Measurements from ENCODE around the gene F2RL3.

The F2RL3 gene

GRCh38 chr19:16885166-16885565, 3.6 kb upstream of the F2RL3 start:
- ChIA-PET POLR2A (no interaction called here), CTCF (interaction anchor here (0.6 kb wide), 1 partner anchor 112 kb away, joined by 4 read pairs; no protein-coding TSS in a partner anchor)
- TF ChIP-seq ELF4 (IDR thresholded peaks at IDR 0.05) (no peak), LEF1 (IDR thresholded peaks at IDR 0.05; ENCODE audit: borderline replicate concordance) (no peak), FOXA1 (IDR thresholded peaks at IDR 0.05) (no peak), ZNF384 (IDR thresholded peaks at IDR 0.05) (no peak), ARNT (IDR thresholded peaks at IDR 0.05) (no peak), L3MBTL2 (conservative IDR thresholded peaks at IDR 0.05) (no peak), PKNOX1 (IDR thresholded peaks at IDR 0.05) (no peak), FOXM1 (IDR thresholded peaks at IDR 0.05; ENCODE audit: borderline replicate concordance) (no peak), SUZ12 (IDR thresholded peaks at IDR 0.05) (no peak), CTBP1 (IDR thresholded peaks at IDR 0.05; ENCODE audit: borderline replicate concordance) (no peak), FOXK2 (IDR thresholded peaks at IDR 0.05) (no peak), SP1 (IDR thresholded peaks at IDR 0.05) (no peak), NFRKB (IDR thresholded peaks at IDR 0.05) (no peak), HDGF (IDR thresholded peaks at IDR 0.05; ENCODE audit: borderline replicate concordance) (no peak), BHLHE40 (IDR thresholded peaks at IDR 0.05; ENCODE audit: borderline replicate concordance) (no peak), TARDBP (IDR thresholded peaks at IDR 0.05) (no peak)
- DNase-seq (ENCODE audit: extremely low spot score) = no peak

DNA sequence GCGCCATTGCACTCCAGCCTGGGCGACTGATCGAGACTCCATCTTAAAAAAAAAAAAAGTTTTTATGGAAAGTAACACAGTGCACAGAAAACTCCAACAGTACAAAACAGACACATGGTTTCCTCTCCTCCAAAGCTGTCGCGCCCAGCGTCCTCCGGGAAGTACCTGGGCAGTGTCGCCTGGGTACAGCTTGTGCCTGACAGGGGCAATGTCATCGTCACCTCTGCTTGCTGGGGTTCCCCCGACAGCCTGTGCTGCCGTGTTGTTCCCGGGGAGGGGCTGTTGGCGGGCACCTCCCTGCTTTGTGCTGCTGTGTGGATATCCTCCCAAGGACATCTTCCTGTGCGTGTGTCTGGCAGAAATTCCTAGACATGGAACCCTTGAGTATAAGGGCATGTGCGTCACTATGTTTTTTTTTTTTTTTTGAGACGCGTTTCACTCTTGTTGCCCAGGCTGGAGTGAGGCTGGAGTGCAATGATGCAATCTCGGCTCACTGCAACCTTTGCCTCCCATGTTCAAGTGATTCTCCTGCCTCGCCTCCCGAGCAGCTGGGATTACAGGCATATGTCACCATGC, 2.4 kb upstream of the F2RL3 start:
- TF ChIP-seq ELF4 (IDR thresholded peaks at IDR 0.05) = no peak
- no peak for TF ChIP-seq TARDBP (IDR thresholded peaks at IDR 0.05)
- no peak for TF ChIP-seq PKNOX1 (IDR thresholded peaks at IDR 0.05)
- no peak for TF ChIP-seq BHLHE40 (IDR thresholded peaks at IDR 0.05; ENCODE audit: borderline replicate concordance)
- TF ChIP-seq LEF1 (IDR thresholded peaks at IDR 0.05; ENCODE audit: borderline replicate concordance) = no peak
- TF ChIP-seq FOXA1 (IDR thresholded peaks at IDR 0.05) = no peak
- no peak for TF ChIP-seq ZNF384 (IDR thresholded peaks at IDR 0.05)
- TF ChIP-seq NFRKB (IDR thresholded peaks at IDR 0.05) = no peak
- no peak for TF ChIP-seq FOXK2 (IDR thresholded peaks at IDR 0.05)
- no peak for TF ChIP-seq SUZ12 (IDR thresholded peaks at IDR 0.05)
- TF ChIP-seq CTBP1 (IDR thresholded peaks at IDR 0.05; ENCODE audit: borderline replicate concordance) = no peak
- no peak for TF ChIP-seq SP1 (IDR thresholded peaks at IDR 0.05)
- TF ChIP-seq L3MBTL2 (conservative IDR thresholded peaks at IDR 0.05) = no peak
- TF ChIP-seq FOXM1 (IDR thresholded peaks at IDR 0.05; ENCODE audit: borderline replicate concordance) = no peak
- TF ChIP-seq HDGF (IDR thresholded peaks at IDR 0.05; ENCODE audit: borderline replicate concordance) = no peak
- TF ChIP-seq ARNT (IDR thresholded peaks at IDR 0.05) = no peak
- CTCF ChIA-PET = no interaction called here
- no peak for DNase-seq (ENCODE audit: extremely low spot score)
- POLR2A ChIA-PET = no interaction called here

DNA sequence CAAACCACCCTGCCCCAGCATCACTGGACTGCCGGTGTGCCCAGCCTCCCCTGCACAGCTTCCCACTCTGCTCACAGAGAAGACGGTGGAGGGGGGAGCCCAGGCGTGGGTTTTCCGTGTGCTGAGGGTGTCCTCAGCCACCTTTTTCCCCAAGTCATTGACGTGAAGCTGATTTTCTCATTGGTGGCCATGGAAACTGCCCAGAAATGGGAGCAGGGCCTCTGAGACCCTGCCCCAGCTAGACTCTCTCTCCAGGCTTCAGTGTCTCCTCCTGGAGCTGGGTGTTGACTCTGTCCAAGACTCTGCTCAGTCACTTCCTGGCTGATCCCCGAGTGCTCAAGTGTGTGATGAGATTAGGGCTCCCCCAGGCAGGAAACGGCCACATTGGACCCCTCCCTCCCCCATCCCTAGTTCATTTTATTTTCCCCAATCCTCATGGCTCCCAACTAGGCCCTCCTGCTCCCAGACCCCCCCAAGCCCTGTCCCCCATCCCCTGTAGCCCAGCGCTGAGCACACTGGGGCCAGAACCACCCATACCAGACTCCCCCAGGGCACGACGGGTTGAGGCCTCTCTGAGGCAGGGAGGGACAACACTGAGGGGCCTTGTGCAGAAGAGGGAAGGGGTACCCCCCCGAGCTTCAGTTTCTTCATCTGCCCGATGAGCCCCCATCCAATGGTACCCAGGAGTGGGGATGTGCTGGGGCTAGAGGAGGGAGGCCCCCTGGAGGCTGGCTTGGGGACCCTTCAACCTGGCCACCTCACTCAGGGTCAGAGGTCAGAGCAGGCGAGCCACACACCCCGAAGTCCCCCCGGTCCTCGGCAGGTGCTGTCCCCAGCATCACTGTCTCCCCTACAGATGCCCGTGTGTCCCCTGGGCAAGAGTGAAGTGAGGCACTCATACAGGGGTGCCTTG, 1.2 kb upstream of the F2RL3 start:
- ChIA-PET POLR2A (no interaction called here), CTCF (no interaction called here)
- TF ChIP-seq L3MBTL2 (conservative IDR thresholded peaks at IDR 0.05) (no peak), HDGF (IDR thresholded peaks at IDR 0.05; ENCODE audit: borderline replicate concordance) (no peak), FOXM1 (IDR thresholded peaks at IDR 0.05; ENCODE audit: borderline replicate concordance) (no peak), CTBP1 (IDR thresholded peaks at IDR 0.05; ENCODE audit: borderline replicate concordance) (no peak), FOXA1 (IDR thresholded peaks at IDR 0.05) (no peak), PKNOX1 (IDR thresholded peaks at IDR 0.05) (no peak), NFRKB (IDR thresholded peaks at IDR 0.05) (no peak), SP1 (IDR thresholded peaks at IDR 0.05) (no peak), ARNT (IDR thresholded peaks at IDR 0.05) (no peak), LEF1 (IDR thresholded peaks at IDR 0.05; ENCODE audit: borderline replicate concordance) (no peak), BHLHE40 (IDR thresholded peaks at IDR 0.05; ENCODE audit: borderline replicate concordance) (no peak), TARDBP (IDR thresholded peaks at IDR 0.05) (no peak), ELF4 (IDR thresholded peaks at IDR 0.05) (no peak), SUZ12 (IDR thresholded peaks at IDR 0.05) (no peak), ZNF384 (IDR thresholded peaks at IDR 0.05) (no peak), FOXK2 (IDR thresholded peaks at IDR 0.05) (no peak)
- DNase-seq (ENCODE audit: extremely low spot score) = no peak

GRCh38 chr19:16889366-16889882, 625 bp downstream of the F2RL3 start:
- no peak for DNase-seq (ENCODE audit: extremely low spot score)
- ChIA-PET CTCF (no interaction called here), POLR2A (no interaction called here)
- no peak for TF ChIP-seq ELF4 (IDR thresholded peaks at IDR 0.05)

DNA sequence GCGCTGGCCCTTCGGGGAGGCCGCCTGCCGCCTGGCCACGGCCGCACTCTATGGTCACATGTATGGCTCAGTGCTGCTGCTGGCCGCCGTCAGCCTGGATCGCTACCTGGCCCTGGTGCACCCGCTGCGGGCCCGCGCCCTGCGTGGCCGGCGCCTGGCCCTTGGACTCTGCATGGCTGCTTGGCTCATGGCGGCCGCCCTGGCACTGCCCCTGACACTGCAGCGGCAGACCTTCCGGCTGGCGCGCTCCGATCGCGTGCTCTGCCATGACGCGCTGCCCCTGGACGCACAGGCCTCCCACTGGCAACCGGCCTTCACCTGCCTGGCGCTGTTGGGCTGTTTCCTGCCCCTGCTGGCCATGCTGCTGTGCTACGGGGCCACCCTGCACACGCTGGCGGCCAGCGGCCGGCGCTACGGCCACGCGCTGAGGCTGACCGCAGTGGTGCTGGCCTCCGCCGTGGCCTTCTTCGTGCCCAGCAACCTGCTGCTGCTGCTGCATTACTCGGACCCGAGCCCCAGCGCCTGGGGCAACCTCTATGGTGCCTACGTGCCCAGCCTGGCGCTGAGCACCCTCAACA, 1.2 kb downstream of the F2RL3 start:
- DNase-seq (ENCODE audit: extremely low spot score) = no peak
- ChIA-PET POLR2A (no interaction called here), CTCF (no interaction called here)
- TF ChIP-seq L3MBTL2 (conservative IDR thresholded peaks at IDR 0.05) (no peak), FOXK2 (IDR thresholded peaks at IDR 0.05) (no peak), BHLHE40 (IDR thresholded peaks at IDR 0.05; ENCODE audit: borderline replicate concordance) (no peak), CTBP1 (IDR thresholded peaks at IDR 0.05; ENCODE audit: borderline replicate concordance) (no peak), PKNOX1 (IDR thresholded peaks at IDR 0.05) (no peak), ELF4 (IDR thresholded peaks at IDR 0.05) (no peak), FOXA1 (IDR thresholded peaks at IDR 0.05) (no peak), SP1 (IDR thresholded peaks at IDR 0.05) (no peak), LEF1 (IDR thresholded peaks at IDR 0.05; ENCODE audit: borderline replicate concordance) (no peak), ARNT (IDR thresholded peaks at IDR 0.05) (no peak), TARDBP (IDR thresholded peaks at IDR 0.05) (no peak), ZNF384 (IDR thresholded peaks at IDR 0.05) (no peak), FOXM1 (IDR thresholded peaks at IDR 0.05; ENCODE audit: borderline replicate concordance) (no peak), HDGF (IDR thresholded peaks at IDR 0.05; ENCODE audit: borderline replicate concordance) (no peak), NFRKB (IDR thresholded peaks at IDR 0.05) (no peak)
